ENCODE results near the gene NDUFS2. TPM values are rescaled to one million over a fixed set of nuclear protein-coding genes. Genes with fewer than 3 reads are reported as not detected.

NDUFS2 gene
- total RNA-seq, 1 experiment from 2014 or later = 118 TPM

DNA sequence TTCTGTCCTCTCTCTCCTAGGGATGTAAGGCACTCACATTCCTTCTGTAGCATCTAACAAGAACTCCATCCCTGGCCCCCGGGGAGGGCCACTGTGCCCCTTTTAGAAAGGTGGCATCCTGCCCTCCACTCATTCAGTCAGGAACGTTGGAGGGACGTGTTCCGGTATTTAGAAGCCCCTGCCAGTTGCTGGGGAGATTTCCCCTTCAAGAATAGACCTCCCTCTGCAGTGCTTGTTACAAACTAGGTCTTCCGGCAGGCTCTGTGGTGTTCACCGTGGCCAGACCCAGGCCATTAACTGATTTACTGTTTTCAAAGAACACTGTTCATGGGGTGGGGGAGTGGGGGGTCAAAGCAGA lies 57.2 kb downstream of the NDUFS2 start:
- no peak for DNase-seq (ENCODE audit: low read depth)
- in situ Hi-C loops (cut with HindIII; ENCODE audit: low pct_unique_long_range_greater_than_20kb, low sequenced_read_pairs) = no loop called here

DNA sequence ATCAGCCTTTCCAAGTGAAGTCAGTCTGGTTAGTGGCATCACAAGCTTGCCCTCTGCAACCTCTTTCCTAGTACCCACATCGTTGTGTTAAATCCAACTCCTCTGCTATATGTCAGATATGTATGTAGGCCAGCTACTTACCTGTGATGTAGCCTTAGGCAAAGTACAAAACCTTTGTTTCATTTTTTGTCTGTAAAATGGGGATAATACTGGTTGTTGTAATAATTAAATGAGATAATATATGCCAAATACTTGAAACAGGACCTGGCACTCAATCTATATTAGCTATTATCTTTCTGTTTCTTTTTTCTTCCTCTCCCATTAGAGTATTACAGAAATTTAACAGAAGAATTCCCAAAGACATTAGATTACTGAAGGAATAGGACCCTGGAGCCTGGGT lies 57.6 kb downstream of the NDUFS2 start:
- in situ Hi-C loops (cut with HindIII; ENCODE audit: low pct_unique_long_range_greater_than_20kb, low sequenced_read_pairs) = no loop called here
- no peak for DNase-seq (ENCODE audit: low read depth)

DNA sequence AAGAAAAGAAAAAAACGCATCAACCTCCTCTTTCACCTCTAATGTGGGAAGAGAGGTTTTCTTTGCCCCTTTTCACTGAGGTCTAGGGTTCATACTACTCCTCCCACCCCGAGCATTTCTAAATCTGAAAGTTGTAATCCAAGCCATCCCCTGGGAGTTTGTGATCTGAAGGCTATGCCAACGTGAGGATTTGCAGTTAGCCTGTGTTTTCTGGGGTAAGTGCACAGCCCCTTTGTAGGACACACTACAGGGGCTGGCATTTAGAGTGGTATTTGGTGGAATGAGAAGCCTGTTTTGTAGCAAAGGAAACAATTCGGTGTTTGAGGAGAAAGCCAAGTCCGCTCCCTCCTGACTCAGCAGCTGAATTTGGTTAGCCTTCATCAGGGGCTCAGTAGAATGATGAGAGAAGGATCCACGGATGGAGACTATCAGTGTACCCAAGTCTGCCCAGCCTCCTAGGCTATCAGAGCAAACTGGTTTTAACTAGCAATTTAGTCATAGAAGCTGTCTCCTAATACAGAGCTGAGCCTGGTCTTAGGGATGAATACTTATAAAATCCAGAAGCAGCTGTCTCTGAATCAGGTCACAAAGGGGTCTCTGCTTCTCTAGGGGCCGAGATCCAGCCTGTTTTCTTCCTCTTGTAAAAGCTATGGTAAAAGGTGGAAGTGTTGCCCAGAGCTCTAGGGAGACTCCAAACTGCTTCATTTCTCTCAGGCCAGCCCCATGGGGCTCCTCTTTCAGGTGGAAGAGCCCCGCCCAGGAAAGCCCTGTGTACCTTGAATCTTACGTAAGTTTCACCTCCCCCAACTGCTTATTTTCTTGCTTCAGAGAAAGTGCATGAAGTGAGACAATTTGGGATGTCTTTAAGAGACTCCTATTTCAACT lies 58.5 kb downstream of the NDUFS2 start:
- in situ Hi-C loops (cut with HindIII; ENCODE audit: low pct_unique_long_range_greater_than_20kb, low sequenced_read_pairs) = no loop called here
- no peak for DNase-seq (ENCODE audit: low read depth)

DNA sequence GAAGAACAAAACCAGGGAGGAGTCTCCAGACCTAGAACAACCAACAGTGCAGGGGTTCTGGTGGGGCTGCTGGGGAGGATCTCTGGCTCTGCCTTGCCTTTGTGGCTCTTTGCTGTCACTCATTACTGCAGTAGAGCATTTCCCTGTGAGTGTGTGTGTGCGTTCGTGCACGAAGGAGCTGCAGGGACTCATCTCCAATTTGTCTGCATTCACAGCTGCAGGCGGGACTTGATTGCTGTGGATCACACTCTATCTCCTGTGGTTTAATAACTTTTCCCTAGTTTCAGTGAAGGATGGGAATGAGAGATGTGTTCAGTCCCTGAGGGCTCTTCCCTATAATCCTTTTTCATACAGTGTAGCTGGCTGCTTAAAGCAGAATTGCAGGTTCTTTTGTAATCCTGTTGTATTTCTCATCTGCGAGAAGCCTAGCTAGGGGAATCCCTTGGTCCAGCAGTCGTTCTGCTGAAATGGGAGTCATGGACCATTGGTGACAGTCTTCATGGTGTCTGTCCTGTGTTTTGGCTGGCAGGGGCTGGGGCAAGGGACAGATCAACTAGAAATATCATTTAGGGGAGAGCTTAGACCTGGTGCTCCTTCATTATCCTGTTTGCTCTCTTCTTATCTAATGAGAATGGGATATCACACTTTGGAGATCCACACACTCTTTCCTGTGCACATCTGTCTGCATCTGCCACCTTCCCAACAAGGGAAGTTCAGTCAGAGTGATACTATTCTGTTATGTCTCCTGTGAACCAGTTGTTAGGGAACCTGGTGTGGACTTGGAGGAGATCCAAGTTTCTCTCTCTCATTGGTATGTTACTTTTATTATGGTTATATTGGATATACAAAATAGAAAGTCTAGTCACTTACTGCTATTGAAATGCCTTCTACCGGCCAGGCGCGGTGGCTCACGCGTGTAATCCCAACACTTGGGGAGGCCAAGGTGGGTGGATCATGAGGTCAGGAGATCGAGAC lies 59.4 kb downstream of the NDUFS2 start:
- in situ Hi-C loops (cut with HindIII; ENCODE audit: low pct_unique_long_range_greater_than_20kb, low sequenced_read_pairs) = no loop called here
- peak; percentile 27 for DNase-seq (ENCODE audit: low read depth)

Other genes with a start within 250 kb of the NDUFS2 start
- not detected in 2 replicates for gene ITLN2, start 247.6 kb upstream of the NDUFS2 start, total RNA-seq (2014; rRNA removed; shearing (Covaris generic); ENCODE audit: low replicate concordance)
- 17.4 and 41.5 TPM in 2 replicates for gene F11R, start 181.2 kb upstream of the NDUFS2 start, total RNA-seq (2014; rRNA removed; shearing (Covaris generic); ENCODE audit: low replicate concordance)
- gene TSTD1, start 163.4 kb upstream of the NDUFS2 start, total RNA-seq (2014; rRNA removed; shearing (Covaris generic); ENCODE audit: low replicate concordance) = 53.5 and 67.6 TPM in 2 replicates
- gene USF1, start 156.4 kb upstream of the NDUFS2 start, total RNA-seq (2014; rRNA removed; shearing (Covaris generic); ENCODE audit: low replicate concordance) = 55.3 and 65.1 TPM in 2 replicates
- not detected in 2 replicates for gene ARHGAP30, start 132.5 kb upstream of the NDUFS2 start, total RNA-seq (2014; rRNA removed; shearing (Covaris generic); ENCODE audit: low replicate concordance)
- 0.29 and 0.88 TPM in 2 replicates for gene NECTIN4, start 112.8 kb upstream of the NDUFS2 start, total RNA-seq (2014; rRNA removed; shearing (Covaris generic); ENCODE audit: low replicate concordance)
- gene KLHDC9, start 104.0 kb upstream of the NDUFS2 start, total RNA-seq (2014; rRNA removed; shearing (Covaris generic); ENCODE audit: low replicate concordance) = 3.7 and 23.8 TPM in 2 replicates
- 23.4 and 34.3 TPM in 2 replicates for gene PFDN2, start 84.3 kb upstream of the NDUFS2 start, total RNA-seq (2014; rRNA removed; shearing (Covaris generic); ENCODE audit: low replicate concordance)
- 32.0 and 38.2 TPM in 2 replicates for gene NIT1, start 84.3 kb upstream of the NDUFS2 start, total RNA-seq (2014; rRNA removed; shearing (Covaris generic); ENCODE audit: low replicate concordance)
- 17.4 and 39.5 TPM in 2 replicates for gene DEDD, start 69.7 kb upstream of the NDUFS2 start, total RNA-seq (2014; rRNA removed; shearing (Covaris generic); ENCODE audit: low replicate concordance)
- 189 and 204 TPM in 2 replicates for gene UFC1, start 48.4 kb upstream of the NDUFS2 start, total RNA-seq (2014; rRNA removed; shearing (Covaris generic); ENCODE audit: low replicate concordance)
- 3.3 and 7.0 TPM in 2 replicates for gene USP21, start 42.9 kb upstream of the NDUFS2 start, total RNA-seq (2014; rRNA removed; shearing (Covaris generic); ENCODE audit: low replicate concordance)
- gene PPOX, start 35.9 kb upstream of the NDUFS2 start, total RNA-seq (2014; rRNA removed; shearing (Covaris generic); ENCODE audit: low replicate concordance) = 35.7 and 37.8 TPM in 2 replicates
- 24.0 and 29.0 TPM in 2 replicates for gene B4GALT3, start 24.9 kb upstream of the NDUFS2 start, total RNA-seq (2014; rRNA removed; shearing (Covaris generic); ENCODE audit: low replicate concordance)
- not detected in 2 replicates for gene ADAMTS4, start 3.3 kb upstream of the NDUFS2 start, total RNA-seq (2014; rRNA removed; shearing (Covaris generic); ENCODE audit: low replicate concordance)
- not detected in 2 replicates for gene FCER1G, start 12.9 kb downstream of the NDUFS2 start, total RNA-seq (2014; rRNA removed; shearing (Covaris generic); ENCODE audit: low replicate concordance)
- gene APOA2, start 21.3 kb downstream of the NDUFS2 start, total RNA-seq (2014; rRNA removed; shearing (Covaris generic); ENCODE audit: low replicate concordance) = not detected in 2 replicates
- gene TOMM40L, start 23.7 kb downstream of the NDUFS2 start, total RNA-seq (2014; rRNA removed; shearing (Covaris generic); ENCODE audit: low replicate concordance) = 7.2 and 9.2 TPM in 2 replicates
- not detected in 2 replicates for gene NR1I3, start 35.8 kb downstream of the NDUFS2 start, total RNA-seq (2014; rRNA removed; shearing (Covaris generic); ENCODE audit: low replicate concordance)
- not detected in 2 replicates for gene PCP4L1, start 56.4 kb downstream of the NDUFS2 start, total RNA-seq (2014; rRNA removed; shearing (Covaris generic); ENCODE audit: low replicate concordance)
- 0.74 TPM in 1 of 2 replicates, not detected in the other for gene MPZ, start 107.6 kb downstream of the NDUFS2 start, total RNA-seq (2014; rRNA removed; shearing (Covaris generic); ENCODE audit: low replicate concordance)
- 342 and 387 TPM in 2 replicates for gene SDHC, start 112.0 kb downstream of the NDUFS2 start, total RNA-seq (2014; rRNA removed; shearing (Covaris generic); ENCODE audit: low replicate concordance)
- not detected in 2 replicates for gene CFAP126, start 165.5 kb downstream of the NDUFS2 start, total RNA-seq (2014; rRNA removed; shearing (Covaris generic); ENCODE audit: low replicate concordance)

Measured in Caki2 (cell line).